ENCODE measurements around the gene SCN4B. TPM values are rescaled to one million over a fixed set of nuclear protein-coding genes. Genes with fewer than 3 reads are reported as not detected.

The SCN4B gene
- total RNA-seq, 1 donor from 2014 or later = 1.1 TPM

- Histone ChIP-seq H3K36me3 (no peaks in the 10 kb centered on the region), H3K27ac (no peak overlapping the region), H3K4me1 (no peaks in the 10 kb centered on the region), H3K27me3 (no peaks in the 10 kb centered on the region), H3K4me3 (no peak overlapping the region), H3K9me3 (no peaks in the 10 kb centered on the region)
- no peak for DNase-seq (ENCODE audit: low spot score in 2 of 2)
- TF ChIP-seq CTCF (IDR thresholded peaks at IDR 0.05) = no peak
- intact Hi-C loops (cut with DNase I) = no loop called here
Observed at GRCh38 chr11:118170231-118170630, 17.6 kb upstream of the SCN4B start.

GRCh38 chr11:118169300-118170140, 16.9 kb upstream of the SCN4B start:
- H3K4me1 ChIP-seq = no peaks in the 10 kb centered on the region
- H3K27ac ChIP-seq = no peak overlapping the region
- no peaks in the 10 kb centered on the region for H3K27me3 ChIP-seq
- H3K4me3 ChIP-seq = no peak overlapping the region
- H3K9me3 ChIP-seq = no peaks in the 10 kb centered on the region
- intact Hi-C loops (cut with DNase I) = no loop called here
- no peak for TF ChIP-seq CTCF (IDR thresholded peaks at IDR 0.05)
- DNase-seq (ENCODE audit: low spot score in 2 of 2) = no peak
- no peaks in the 10 kb centered on the region for H3K36me3 ChIP-seq

- no peak for DNase-seq (ENCODE audit: low spot score in 2 of 2)
- H3K4me1 ChIP-seq = no peaks in the 10 kb centered on the region
- TF ChIP-seq CTCF (IDR thresholded peaks at IDR 0.05) = no peak
- intact Hi-C loops (cut with DNase I) = no loop called here
- H3K27ac ChIP-seq = no peak overlapping the region
- no peaks in the 10 kb centered on the region for H3K9me3 ChIP-seq
- H3K4me3 ChIP-seq = no peak overlapping the region
- H3K36me3 ChIP-seq = no peaks in the 10 kb centered on the region
- no peaks in the 10 kb centered on the region for H3K27me3 ChIP-seq
Observed at GRCh38 chr11:118168751-118169150, 16.1 kb upstream of the SCN4B start.

GRCh38 chr11:118168316-118168715, 15.7 kb upstream of the SCN4B start:
- Histone ChIP-seq H3K27me3 (no peaks in the 10 kb centered on the region), H3K4me1 (no peaks in the 10 kb centered on the region), H3K4me3 (no peak overlapping the region), H3K9me3 (no peaks in the 10 kb centered on the region), H3K36me3 (no peaks in the 10 kb centered on the region), H3K27ac (no peak overlapping the region)
- TF ChIP-seq CTCF (IDR thresholded peaks at IDR 0.05) = no peak
- no peak for DNase-seq (ENCODE audit: low spot score in 2 of 2)
- intact Hi-C loops (cut with DNase I) = no loop called here

- H3K9me3 ChIP-seq = no peaks in the 10 kb centered on the region
- no peak for TF ChIP-seq CTCF (IDR thresholded peaks at IDR 0.05)
Observed at GRCh38 chr11:118167906-118168305, 15.3 kb upstream of the SCN4B start.

More at GRCh38 chr11:118167906-118168305, 15.3 kb upstream of the SCN4B start:
- intact Hi-C loops (cut with DNase I) = no loop called here
- H3K27me3 ChIP-seq = no peaks in the 10 kb centered on the region
- H3K27ac ChIP-seq = no peak overlapping the region
- no peaks in the 10 kb centered on the region for H3K36me3 ChIP-seq
- H3K4me3 ChIP-seq = no peak overlapping the region
- no peaks in the 10 kb centered on the region for H3K4me1 ChIP-seq
- no peak for DNase-seq (ENCODE audit: low spot score in 2 of 2)
